GM23248 (cell line): ENCODE data around the gene ANXA6.

Source experiments
- EZH2 ChIP-seq: fragments of 200-600 bp; sonication (generic); IDR thresholded peaks from 2 replicates; pipeline ENCODE4 v1.6.1; 2018; ENCODE audit warnings: antibody characterized with exemption, mild to moderate bottlenecking; ENCODE audit not compliant: insufficient read depth, poor library complexity, severe bottlenecking
- EZH2phosphoT487 ChIP-seq: fragments of 200-600 bp; sonication (generic); IDR thresholded peaks from 2 replicates; pipeline ENCODE4 v1.6.1; 2018; ENCODE audit warnings: antibody characterized with exemption, moderate library complexity, mild to moderate bottlenecking, low read depth; ENCODE audit not compliant: insufficient read depth

DNA sequence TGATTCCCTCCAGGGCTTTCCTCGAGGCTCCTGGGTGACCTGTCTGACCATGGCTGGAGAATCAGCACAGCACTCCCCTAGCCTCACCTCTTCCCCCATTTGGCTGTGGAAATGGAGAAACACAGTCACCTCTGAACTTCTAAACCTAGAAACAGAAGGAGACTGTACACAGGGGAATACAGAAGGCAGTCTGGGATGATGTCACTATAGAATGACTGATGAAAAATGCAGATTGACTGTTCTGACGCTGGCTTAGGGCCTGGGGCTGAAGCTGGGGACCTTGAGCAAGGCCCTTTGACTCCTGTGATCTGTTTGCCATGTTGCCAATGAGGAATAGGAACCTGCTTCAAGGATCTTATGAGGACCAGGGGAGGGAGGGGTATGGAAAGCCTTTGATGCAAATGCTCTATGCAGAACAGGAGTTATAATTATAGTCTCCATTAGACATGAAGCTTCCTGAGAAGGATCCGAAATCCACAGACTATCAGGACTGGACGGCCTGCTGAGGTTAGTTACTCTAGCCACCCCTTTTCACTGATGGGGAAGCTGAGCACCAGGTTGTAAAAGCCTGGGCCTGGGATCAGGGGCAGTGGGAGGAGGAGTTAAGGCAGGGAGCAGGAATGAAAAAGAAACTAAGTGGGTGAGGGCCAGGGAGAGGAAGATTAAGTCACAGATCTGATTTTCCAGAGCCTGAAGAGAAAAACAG lies 24.4 kb upstream of the ANXA6 start:
- no peak for TF ChIP-seq EZH2
- no peak for TF ChIP-seq EZH2phosphoT487
